OCI-LY1 (cell line): ENCODE measurements around the gene VWC2L.

Experiments
- CTCF ChIP-seq: fragments of 200-600 bp; sonication (generic), shearing (Covaris generic); IDR thresholded peaks from 2 replicates; pipeline ENCODE4 v1.5.1; 2017; ENCODE audit warnings: mild to moderate bottlenecking, antibody characterized with exemption, low read length, moderate library complexity, mixed read lengths
- EZH2 ChIP-seq: fragments of 200-600 bp; sonication (generic), shearing (Covaris generic); IDR thresholded peaks from 2 replicates; pipeline ENCODE4 v1.8.0; 2017; ENCODE audit warnings: borderline replicate concordance, mixed run types, mild to moderate bottlenecking, antibody characterized with exemption, low read length, moderate library complexity, mixed read lengths

- TF ChIP-seq CTCF = no peak
- TF ChIP-seq EZH2 = no peak
Measured at GRCh38 chr2:214376618-214377285, 34.1 kb upstream of the VWC2L start.
